A549 treated with AZD2906 at 1 μM for 4 hours (cell line): Measurements from ENCODE around the gene ARR3. TPM values are rescaled to one million over a fixed set of nuclear protein-coding genes. Genes with fewer than 3 reads are reported as not detected.

Source experiments
- total RNA-seq: library from RNA; stranded (reverse); fragments of 200-300 nt; extraction: Qiagen RNA extraction; gene quantifications from 5 replicates; pipeline ENCODE4 v1.2.3, GENCODE V29; 2022

Gene ARR3
- not detected in 5 replicates for total RNA-seq

GRCh38 chrX:70268034-70268433 lies at the start of gene ARR3:
Gene ARR3 (plus strand): TSS chrX:70268334. CDS start chrX:70269386, 1,052 bp downstream.

DNA sequence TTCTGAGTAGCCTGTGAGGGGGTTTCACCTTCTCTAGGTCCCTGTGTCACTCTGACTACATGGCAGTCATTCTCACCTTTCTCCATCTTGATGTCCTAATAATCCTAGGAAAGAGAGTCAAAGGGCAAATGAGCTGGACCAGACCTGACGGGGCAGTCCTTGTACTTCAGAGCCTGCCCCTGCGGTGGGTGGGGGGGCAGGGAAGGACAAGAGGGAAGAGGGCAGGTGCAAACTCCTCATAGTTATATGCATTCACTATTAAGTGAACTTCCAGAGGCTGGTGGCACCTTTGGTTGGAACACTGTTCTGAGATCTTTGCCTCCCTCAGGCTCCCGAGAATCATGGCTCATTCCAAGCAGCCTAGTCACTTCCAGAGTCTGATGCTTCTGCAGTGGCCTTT lies 33.8 kb upstream of the ARR3 start, which contains the start of gene AWAT1:
TSS of gene AWAT1 (plus strand) at position 301 of the 400 bp plus-strand sequence. CDS start at position 342, 41 bp downstream.

GRCh38 chrX:70260104-70260503 lies 8.0 kb upstream of the ARR3 start, which contains the start of gene P2RY4:
Gene P2RY4 (minus strand): TSS chrX:70260204. CDS start chrX:70259624, 580 bp downstream.

GRCh38 chrX:70281951-70282350 lies 13.8 kb downstream of the ARR3 start, which contains the start of gene RAB41:
Gene RAB41 (plus strand): TSS chrX:70282172. CDS start chrX:70282218, 46 bp downstream.

DNA sequence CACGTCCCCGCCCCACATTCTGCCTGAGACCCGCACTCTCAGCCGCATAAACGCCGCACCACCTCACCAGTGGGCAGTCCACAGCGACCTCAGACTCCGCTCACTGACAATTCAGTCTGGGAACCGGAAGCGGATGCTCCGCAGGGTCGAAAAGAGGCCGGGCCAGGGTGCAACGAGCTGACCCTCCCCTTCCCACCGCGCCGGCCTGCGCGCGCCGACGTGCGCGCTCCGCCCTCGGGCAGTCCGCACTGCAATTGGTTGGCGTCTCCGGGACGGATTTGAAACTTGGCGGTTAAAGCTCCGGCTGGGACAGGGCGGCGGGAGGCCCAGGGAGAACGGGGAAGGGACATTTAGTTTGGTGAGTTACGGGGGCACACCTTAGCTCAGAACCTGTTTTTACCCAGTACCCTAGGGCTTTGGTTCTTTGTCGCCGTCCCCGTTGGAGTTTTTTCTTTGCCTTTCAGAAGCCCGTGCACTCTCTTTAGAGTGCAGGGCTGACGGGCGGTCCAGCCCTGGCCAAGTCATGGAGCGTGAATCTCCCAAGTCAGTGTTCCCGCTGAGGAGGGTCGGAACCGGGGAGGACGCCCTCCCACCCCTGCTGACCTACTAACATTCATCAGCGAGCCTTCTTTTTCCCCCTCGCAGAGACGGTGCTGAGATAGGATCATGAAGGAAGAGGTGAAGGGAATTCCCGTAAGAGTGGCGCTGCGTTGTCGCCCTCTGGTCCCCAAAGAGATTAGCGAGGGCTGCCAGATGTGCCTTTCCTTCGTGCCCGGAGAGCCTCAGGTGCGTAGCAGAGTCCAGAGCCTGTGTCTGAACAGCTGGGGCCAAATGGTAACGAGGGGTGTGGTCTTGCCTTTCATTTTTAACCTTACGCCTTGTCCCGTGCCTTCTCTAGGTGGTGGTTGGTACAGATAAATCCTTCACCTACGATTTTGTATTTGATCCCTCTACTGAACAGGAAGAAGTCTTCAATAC lies 21.9 kb downstream of the ARR3 start, which contains the start of the genes KIF4A and PDZD11:
TSS of gene KIF4A (plus strand) at position 312 of the 978 bp plus-strand sequence. CDS start at position 667, 355 bp downstream.
TSS of gene PDZD11 (minus strand) at position 135 of the 978 bp plus-strand sequence. CDS start 586 bp downstream, outside the sequence.

Other genes starting within 250 kb of the ARR3 start
- gene AWAT2, start 218.4 kb upstream of the ARR3 start, total RNA-seq = not detected in 5 replicates
- gene OTUD6A, start 205.9 kb upstream of the ARR3 start, total RNA-seq = not detected in 5 replicates
- 58.6 to 71.2 TPM (median 66.0 TPM) in 5 replicates for gene IGBP1, start 134.9 kb upstream of the ARR3 start, total RNA-seq
- not detected in 5 replicates for gene DGAT2L6, start 90.9 kb upstream of the ARR3 start, total RNA-seq
- gene AWAT1, start 33.7 kb upstream of the ARR3 start, total RNA-seq = not detected in 5 replicates
- gene P2RY4, start 8.1 kb upstream of the ARR3 start, total RNA-seq = 0.05 TPM in 1 of 5 replicates, not detected in the others
- not detected in 5 replicates for gene RAB41, start 13.8 kb downstream of the ARR3 start, total RNA-seq
- 88.9 to 109 TPM (median 91.0 TPM) in 5 replicates for gene PDZD11, start 21.6 kb downstream of the ARR3 start, total RNA-seq
- gene KIF4A, start 21.8 kb downstream of the ARR3 start, total RNA-seq = 24.0 to 28.4 TPM (median 26.4 TPM) in 5 replicates
- gene GDPD2, start 155.0 kb downstream of the ARR3 start, total RNA-seq = 0.03 to 0.10 TPM (median 0.05 TPM) in 3 of 5 replicates, not detected in the others
- gene DLG3, start 176.5 kb downstream of the ARR3 start, total RNA-seq = 4.7 to 7.2 TPM (median 6.5 TPM) in 5 replicates